ENCODE measurements around the gene TMEM158.

GRCh38 chr3:45183872-45184262, 42.2 kb downstream of the TMEM158 start:
- TF ChIP-seq, protein P1, sequence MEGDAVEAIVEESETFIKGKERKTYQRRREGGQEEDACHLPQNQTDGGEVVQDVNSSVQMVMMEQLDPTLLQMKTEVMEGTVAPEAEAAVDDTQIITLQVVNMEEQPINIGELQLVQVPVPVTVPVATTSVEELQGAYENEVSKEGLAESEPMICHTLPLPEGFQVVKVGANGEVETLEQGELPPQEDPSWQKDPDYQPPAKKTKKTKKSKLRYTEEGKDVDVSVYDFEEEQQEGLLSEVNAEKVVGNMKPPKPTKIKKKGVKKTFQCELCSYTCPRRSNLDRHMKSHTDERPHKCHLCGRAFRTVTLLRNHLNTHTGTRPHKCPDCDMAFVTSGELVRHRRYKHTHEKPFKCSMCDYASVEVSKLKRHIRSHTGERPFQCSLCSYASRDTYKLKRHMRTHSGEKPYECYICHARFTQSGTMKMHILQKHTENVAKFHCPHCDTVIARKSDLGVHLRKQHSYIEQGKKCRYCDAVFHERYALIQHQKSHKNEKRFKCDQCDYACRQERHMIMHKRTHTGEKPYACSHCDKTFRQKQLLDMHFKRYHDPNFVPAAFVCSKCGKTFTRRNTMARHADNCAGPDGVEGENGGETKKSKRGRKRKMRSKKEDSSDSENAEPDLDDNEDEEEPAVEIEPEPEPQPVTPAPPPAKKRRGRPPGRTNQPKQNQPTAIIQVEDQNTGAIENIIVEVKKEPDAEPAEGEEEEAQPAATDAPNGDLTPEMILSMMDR (conservative IDR thresholded peaks at IDR 0.05), result no peak
- TF ChIP-seq EZH2 (IDR thresholded peaks at IDR 0.05; ENCODE audit: low read depth), result no peak

Data from PC-9 (cell line).